Measurements from ENCODE around the gene CYP3A5. TPM values are rescaled to one million over a fixed set of nuclear protein-coding genes. Genes with fewer than 3 reads are reported as not detected.
"Not testable (repeated sequence)": the region's sequence is repeated elsewhere in the genome, so short reads cannot be mapped to it uniquely, and the experiment has no call there.

Gene CYP3A5
- total RNA-seq, 1 donor from 2014 or later = 4.6 TPM

GRCh38 chr7:99691658-99692057 lies 11.9 kb upstream of the CYP3A5 start:
- DNase-seq (ENCODE audit: low spot score); intact Hi-C loops (cut with DNase I); ATAC-seq: not testable (repeated sequence)

DNA sequence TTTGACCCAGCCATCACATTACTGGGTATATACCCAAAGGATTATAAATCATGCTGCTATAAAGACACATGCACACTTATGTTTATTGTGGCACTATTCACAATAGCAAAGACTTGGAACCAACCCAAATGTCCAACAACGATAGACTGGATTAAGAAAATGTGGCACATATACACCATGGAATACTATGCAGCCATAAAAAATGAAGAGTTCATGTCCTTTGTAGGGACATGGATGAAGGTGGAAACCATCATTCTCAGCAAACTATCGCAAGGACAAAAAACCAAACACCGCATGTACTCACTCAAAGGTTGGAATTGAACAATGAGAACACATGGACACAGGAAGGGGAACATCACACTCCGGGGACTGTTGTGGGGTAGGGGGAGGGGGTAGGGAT lies 11.1 kb upstream of the CYP3A5 start:
- ATAC-seq; intact Hi-C loops (cut with DNase I); DNase-seq (ENCODE audit: low spot score): not testable (repeated sequence)

GRCh38 chr7:99685871-99686608 lies 6.2 kb upstream of the CYP3A5 start:
- DNase-seq (ENCODE audit: low spot score); intact Hi-C loops (cut with DNase I); ATAC-seq: not testable (repeated sequence)

DNA sequence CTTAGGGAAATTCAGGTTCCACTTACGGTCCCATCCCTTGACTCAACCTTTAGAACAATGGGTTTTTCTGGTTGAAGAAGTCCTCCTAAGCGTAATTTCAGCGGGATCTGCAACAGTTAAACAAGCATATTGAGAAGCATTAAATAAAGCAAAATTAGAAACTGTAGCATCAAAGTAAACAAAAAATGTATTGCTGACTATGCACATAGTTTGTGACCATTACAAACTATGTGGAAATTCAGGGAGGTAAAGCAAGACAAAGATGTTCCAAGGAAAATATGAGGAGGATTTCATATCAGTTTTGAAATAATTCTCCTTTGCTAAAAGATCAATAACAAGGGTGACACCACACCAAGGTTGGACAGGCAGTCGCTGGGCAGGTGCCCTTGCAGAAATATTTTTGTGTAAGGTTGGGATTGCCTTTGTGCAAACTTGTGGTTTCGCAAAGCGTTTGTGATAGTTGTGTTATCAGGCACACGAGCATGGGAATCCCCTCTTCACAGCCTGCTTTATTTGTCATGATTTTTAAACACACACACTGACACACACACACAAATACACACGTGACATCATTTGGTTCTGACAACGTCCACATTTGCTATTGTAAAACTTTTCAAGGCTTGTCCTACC lies 5.4 kb upstream of the CYP3A5 start:
- no peak for ATAC-seq
- intact Hi-C loops (cut with DNase I) = no loop called here

DNA sequence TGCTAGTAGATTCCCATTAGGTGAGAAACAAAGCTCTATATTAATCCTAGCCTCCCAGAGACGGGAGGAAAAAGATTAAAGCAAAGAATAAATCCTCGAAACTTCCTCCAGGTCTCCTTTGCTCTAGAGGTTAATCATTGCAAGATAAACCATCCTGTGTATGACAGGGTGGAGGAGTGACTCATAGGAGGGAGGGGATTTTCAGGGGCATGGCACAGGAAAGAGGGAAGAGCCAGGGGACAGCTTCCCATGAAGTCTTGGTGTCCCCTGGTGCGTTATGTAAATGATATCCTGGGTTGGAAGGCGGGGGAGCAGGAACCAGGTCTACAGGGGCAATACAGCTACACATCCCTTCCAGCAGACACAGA lies 780 bp downstream of the CYP3A5 start:
- intact Hi-C loops (cut with DNase I) = no loop called here
- DNase-seq (ENCODE audit: low spot score) (no peak), ATAC-seq (no peak)

More for the DNA sequence above, 5.4 kb upstream of the CYP3A5 start:
- DNase-seq (ENCODE audit: low spot score) = no peak

DNA sequence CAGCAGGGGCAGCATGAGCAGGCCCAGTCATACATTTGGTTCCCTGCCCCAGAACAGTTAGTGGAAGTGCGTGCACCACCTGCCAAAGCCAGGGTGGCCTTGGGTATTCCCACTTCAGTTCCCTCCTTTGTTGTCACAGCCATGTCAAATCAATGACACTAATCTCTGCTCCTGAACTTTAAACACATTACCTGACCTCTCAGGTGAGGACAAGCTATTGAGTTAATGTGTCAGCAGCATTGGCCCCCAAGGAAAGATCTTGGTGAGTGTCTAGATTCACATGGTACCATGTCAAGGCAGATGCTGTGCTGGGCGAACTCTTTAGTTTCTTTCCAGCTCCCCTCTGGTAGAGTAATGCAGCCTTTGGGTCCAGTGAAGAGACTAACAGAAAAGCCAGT lies 2.1 kb downstream of the CYP3A5 start:
- ATAC-seq (no peak), DNase-seq (ENCODE audit: low spot score) (no peak)
- intact Hi-C loops (cut with DNase I) = no loop called here

GRCh38 chr7:99677013-99677647 lies 2.7 kb downstream of the CYP3A5 start:
- intact Hi-C loops (cut with DNase I) = no loop called here
- ATAC-seq = no peak
- DNase-seq (ENCODE audit: low spot score) = no peak

GRCh38 chr7:99674995-99675742 lies 4.6 kb downstream of the CYP3A5 start:
- DNase-seq (ENCODE audit: low spot score) (no peak), ATAC-seq (no peak)
- intact Hi-C loops (cut with DNase I) = no loop called here

DNA sequence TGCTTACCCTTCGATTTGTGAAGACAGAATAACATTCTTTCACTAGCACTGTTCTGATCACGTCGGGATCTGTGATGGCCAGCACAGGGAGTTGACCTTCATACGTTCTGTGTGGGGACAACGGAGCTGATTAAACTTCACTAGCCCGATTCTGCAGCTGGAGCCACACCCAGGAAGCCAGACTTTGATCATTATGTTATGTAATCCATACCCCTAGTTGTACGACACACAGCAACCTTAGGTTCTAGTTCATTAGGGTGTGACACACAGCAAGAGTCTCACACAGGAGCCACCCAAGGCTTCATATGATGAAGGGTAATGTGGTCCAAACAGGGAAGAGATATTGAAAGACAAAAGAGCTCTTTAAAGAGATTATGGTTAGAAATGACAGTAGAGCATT lies 7.2 kb downstream of the CYP3A5 start:
- intact Hi-C loops (cut with DNase I) = no loop called here
- no peak for ATAC-seq
- no peak for DNase-seq (ENCODE audit: low spot score)

DNA sequence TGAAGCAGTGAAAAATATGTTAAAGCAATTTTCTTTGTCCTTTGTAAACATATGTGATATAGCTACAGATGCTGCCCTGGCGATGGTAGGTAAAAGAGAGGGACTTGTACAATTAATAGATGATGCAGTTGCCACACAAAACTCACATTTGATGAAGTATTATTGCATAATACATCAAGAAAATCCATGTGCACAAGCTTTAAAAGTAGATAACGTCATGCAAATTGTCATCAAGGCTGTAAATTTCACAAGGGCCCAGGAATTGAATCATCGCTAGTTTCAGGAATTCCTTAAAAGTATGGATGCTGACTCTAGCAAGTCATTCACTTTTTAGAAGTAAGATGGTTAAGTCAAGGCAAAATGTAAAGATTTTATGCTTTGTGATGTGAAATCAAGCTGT lies 10.0 kb downstream of the CYP3A5 start:
- ATAC-seq (no peak), DNase-seq (ENCODE audit: low spot score) (no peak)
- intact Hi-C loops (cut with DNase I) = no loop called here

DNA sequence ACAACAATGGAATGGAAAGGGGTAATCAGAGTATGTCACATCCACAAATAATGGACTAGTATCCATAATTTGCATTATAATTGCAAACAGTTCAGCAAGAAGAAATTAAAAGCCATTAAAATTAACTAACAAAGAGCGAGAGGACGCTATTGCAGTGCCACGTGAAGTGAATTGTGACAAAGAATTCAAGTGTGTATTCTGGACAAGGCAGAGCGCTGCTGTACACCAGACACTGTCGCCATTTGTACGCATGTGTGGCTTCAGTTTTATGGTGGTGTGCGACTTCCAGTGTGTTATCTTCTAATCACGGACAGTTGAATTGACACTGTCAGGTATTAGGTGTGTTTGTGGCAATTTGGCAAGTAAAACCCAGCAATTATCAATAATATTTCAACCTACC lies 11.3 kb downstream of the CYP3A5 start:
- ATAC-seq = no peak
- intact Hi-C loops (cut with DNase I) = no loop called here
- DNase-seq (ENCODE audit: low spot score) = no peak

DNA sequence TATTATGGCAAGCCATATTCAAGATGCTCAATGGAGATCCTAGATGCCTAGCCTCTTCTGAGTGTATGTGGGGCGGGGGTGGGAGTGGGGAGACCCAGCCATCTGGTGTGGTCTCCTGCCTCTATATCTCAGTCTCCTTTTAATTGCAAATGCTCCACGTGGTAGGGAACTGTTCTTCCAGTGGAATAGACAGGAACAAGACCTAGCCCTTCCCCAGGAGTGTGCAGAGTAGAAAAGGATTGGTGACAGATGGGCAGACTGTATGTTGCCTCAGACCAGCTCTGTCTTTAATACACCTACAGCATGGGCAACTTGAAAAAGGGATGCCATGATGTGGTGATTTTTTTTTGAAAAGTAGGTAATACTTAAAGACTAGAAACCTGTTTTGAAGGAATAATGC lies 12.6 kb downstream of the CYP3A5 start:
- intact Hi-C loops (cut with DNase I) = no loop called here
- DNase-seq (ENCODE audit: low spot score) (no peak), ATAC-seq (no peak)

DNA sequence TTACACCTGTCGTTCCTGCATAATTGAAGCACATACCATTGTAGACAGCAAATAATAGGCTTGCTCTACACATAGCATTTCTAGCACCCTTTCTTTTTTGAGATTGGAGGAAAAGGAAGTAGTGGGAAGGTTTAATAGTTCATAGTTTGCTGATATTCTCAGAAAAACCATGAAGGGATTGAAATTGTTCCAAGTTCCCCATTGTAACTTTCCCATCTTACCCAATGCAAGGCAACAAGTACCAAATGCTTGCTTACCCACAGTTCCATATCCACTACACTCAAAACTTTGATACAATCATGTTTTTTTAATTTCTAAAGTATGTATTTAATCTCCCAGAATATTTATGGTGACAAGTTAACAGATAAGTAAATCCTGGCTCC lies 13.8 kb downstream of the CYP3A5 start:
- ATAC-seq (no peak), DNase-seq (ENCODE audit: low spot score) (no peak)
- intact Hi-C loops (cut with DNase I) = no loop called here

GRCh38 chr7:99665312-99666012 lies 14.3 kb downstream of the CYP3A5 start:
- intact Hi-C loops (cut with DNase I) = no loop called here

GRCh38 chr7:99657879-99658278 lies 21.9 kb downstream of the CYP3A5 start:
- DNase-seq (ENCODE audit: low spot score); intact Hi-C loops (cut with DNase I); ATAC-seq: not testable (repeated sequence)

More at GRCh38 chr7:99665312-99666012, 14.3 kb downstream of the CYP3A5 start:
- DNase-seq (ENCODE audit: low spot score) (no peak), ATAC-seq (no peak)

DNA sequence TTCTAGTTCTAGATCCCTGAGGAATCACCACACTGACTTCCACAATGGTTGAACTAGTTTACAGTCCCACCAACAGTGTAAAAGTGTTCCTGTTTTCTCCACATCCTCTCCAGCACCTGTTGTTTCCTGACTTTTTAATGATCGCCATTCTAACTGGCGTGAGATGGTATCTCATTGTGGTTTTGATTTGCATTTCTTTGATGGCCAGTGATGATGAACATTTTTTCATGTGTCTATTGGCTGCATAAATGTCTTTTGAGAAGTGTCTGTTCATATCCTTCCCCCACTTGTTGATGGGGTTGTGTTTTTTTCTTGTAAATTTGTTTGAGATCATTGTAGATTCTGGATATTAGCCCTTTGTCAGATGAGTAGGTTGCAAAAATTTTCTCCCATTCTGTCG lies 25.2 kb downstream of the CYP3A5 start:
- DNase-seq (ENCODE audit: low spot score); ATAC-seq; intact Hi-C loops (cut with DNase I): not testable (repeated sequence)

DNA sequence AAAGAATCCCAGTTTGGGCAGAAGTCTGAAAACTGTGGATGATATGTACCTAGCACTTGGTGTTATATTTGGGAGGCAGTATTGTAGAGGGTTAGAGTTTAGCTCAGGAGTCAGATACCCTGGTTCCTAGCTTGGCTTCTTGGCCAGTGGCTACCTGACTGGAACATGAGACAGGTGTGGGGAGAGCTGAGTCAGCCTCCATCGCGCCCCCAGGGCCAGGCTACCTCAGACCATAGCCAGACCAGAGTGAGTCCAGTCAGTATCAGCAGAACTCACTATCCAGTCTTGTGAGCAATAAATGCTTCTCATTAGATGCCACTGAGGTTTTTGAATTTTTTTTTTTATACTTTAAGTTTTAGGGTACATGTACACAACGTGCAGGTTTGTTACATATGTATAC lies 26.0 kb downstream of the CYP3A5 start:
- DNase-seq (ENCODE audit: low spot score) (no peak), ATAC-seq (no peak)
- intact Hi-C loops (cut with DNase I) = no loop called here

- ATAC-seq; intact Hi-C loops (cut with DNase I); DNase-seq (ENCODE audit: low spot score): not testable (repeated sequence)
These were observed 26.5 kb downstream of the CYP3A5 start for GRCh38 chr7:99653269-99653668.

DNA sequence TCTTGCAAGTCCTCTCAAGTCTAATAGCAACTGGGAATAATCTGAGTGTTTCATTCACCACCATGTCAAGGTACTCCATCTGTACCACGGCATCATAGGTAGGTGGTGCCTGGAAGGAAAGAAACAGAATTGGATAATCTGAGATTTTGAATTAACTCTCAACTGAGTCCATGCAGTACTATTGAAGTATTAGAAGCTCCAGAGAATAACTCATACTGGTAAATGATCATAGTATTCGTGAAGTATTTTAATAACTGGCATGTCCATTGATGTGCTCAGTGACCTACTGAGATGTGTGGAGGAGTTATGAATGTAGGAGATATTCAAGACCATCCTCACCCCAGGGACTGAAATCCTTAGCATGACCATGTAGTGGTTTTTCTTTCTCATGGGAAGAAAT lies 27.1 kb downstream of the CYP3A5 start:
- ATAC-seq = no peak
- DNase-seq (ENCODE audit: low spot score) = no peak
- intact Hi-C loops (cut with DNase I) = no loop called here

Data from sciatic nerve (tissue), 2 donors.